HG03575 (cell line): Measurements from ENCODE around the gene IRX6.

Source experiments
- ATAC-seq: cut with Tn5 transposase; IDR thresholded peaks from one replicate; pipeline ENCODE4 v1.9.1; 2021; ENCODE audit not compliant: unreplicated experiment, insufficient number of reproducible peaks, low FRiP score; ENCODE audit errors: extremely low read depth

Gene IRX6

DNA sequence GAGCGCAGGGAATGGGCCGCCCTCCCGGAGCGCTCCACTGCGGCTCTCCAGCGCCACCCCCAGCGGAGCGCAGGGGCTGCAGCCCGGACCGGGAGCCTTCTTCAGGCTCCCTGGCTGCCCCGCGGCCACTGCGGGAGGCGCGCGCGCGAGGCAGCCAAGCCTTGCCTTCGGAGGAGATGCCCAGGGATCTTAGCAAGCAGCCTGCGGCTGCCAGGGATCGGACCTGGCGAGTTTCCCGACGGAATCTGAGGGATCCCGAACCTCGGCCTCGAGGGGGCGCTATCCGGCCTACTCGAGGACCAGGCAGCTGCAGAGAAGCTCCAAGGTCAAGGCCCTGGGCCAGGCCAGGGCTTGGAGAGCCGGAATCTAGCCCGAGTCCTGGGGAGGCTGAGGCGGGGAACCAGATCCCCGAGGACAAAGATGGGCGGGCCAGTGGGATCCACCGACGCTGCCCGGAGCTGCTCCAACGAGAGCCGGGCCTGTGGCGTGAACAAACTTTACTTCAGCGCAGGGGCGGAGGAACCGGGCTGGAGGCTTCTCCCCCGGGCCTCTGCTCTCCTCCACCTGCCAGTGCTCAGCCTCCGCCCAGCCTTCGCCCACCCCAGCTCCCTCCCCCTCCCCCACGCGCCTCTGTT is at the start of gene IRX6:
TSS of gene IRX6 (plus strand) at position 567 of the 635 bp plus-strand sequence. CDS start 889 bp downstream, outside the sequence.
- ATAC-seq, result no peak

DNA sequence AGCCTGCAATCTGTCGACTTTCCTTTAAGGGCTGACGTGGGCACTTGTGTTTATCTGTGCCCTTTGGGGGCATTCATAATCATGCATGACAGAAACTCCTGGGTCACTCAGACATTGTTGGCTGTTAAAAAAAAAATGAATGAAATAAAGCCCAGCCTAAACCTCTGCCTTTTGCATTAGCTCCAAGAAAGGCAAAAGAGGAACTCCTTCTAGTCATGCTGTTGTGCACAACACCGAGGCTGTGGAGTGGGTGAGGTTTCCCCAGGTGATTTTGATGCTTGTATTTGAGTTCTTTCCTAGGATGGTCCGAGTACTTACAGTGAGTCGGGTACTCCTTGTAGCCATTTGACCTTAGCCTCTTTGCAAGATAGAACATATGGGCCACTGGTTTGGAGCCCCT is 49.6 kb upstream of the IRX6 start:
- ATAC-seq, result no peak

DNA sequence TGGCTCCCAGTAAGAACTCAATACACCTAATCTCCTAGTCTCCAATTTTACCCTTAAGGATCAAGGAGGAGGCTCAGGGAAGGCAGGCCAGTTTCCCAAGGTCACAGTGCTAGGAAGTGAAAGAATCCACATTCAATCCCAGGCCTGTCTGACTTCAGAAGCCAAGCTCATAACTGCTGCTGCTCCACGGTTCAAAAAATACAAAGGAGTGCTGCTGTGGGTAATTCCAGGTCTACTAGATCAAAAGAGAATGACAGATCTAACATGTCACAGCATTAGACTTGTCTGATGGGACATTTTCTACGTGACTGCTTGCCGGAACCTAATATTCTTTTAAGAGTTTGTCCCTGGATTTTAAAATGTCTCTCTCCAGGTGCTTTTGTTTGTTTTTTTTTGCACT is 48.8 kb upstream of the IRX6 start:
- ATAC-seq, result no peak

DNA sequence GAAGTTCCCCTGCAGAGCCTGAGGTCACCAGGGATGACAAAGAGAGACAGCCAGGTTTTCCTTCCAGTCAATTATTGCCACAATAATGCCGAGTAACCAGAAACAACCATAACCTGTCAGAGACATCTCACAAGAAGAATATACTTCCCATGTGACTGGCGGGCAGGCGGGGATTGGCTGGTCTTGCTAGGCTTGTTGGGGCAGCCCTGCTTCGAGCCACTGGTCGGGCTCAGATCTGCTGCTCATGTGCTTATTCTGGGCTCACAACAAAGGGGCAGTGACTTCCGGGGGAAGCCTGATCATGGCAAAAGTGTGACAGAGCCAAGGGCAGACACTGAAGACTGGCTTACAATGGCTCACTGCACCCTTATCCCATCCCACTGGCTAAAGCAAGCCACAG is 48.1 kb upstream of the IRX6 start:
- no peak for ATAC-seq

DNA sequence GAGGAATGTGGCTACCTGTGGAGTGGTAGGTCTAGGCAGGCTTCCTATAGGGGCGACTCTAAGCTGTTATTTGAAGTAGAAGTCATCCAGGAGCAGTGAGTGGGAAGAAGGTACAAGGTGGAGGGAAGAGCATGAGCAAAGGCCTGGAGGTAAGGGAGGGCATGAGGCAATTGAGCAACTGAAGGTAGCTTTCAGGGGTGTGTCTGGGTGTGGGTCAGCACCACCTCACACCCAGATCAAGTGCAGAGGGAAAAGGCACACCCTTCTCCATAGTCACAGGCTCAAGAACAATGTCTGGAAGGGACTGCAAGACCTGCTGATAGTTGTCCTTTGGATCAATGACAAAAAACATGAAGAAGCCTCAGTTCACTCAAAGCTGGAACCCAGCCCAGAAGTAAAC is 46.5 kb upstream of the IRX6 start:
- no peak for ATAC-seq

DNA sequence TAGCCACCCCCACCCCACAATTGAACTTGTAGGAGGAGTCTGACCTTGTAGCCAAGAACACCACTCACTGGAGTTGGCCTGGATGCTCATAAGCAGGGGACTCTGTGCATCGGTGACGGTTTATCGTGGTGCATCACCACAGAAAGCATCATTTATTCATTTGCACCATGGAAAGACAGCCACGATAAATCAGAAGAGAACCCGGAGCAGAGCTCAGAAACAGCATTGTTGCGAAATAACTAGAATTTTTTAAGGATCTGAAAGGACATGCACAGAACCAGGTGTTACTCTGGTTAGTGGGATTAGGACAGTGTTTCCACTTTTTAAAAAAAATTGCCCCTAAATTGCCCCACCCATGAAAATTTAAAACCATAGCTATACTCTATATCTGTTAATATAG is 44.4 kb upstream of the IRX6 start:
- no peak for ATAC-seq

DNA sequence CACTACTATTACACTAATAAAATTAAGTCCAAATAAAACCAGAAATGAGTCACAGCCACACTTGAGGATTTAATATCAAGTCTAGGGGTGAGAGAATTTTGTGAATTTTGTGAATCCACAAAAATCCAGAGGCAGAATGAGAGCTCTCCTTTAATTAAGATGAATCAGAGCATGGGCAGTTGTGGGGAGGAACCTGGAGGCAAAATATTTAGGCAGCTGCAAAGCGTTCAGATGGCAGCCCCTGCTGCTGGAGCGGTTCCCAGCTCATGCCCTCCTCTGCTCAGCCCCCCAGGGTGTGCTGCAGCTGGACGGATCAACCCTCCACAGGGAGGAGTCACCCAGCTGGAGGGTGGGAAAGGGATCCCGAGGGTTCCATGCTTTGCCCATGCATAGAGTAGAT is 43.4 kb upstream of the IRX6 start:
- ATAC-seq, result no peak

DNA sequence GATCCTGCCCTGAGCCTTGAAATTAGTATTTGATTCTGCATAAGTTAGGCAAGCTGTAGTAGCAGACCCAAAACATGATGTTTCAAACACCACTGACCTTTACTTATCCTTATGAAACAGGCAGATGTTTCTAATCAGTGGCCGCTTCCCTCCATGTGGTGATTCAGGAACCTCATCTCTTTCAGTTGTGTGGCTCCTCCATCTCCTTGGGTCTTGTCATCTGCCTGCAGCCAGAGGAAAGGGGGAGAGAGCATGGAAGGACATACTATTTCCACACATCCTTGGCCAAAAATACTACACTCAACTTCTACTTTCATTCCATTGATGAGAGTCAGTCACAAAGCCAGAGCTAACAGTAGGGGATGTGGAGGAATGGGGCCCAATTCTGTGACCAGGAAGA is 41.6 kb upstream of the IRX6 start:
- no peak for ATAC-seq

DNA sequence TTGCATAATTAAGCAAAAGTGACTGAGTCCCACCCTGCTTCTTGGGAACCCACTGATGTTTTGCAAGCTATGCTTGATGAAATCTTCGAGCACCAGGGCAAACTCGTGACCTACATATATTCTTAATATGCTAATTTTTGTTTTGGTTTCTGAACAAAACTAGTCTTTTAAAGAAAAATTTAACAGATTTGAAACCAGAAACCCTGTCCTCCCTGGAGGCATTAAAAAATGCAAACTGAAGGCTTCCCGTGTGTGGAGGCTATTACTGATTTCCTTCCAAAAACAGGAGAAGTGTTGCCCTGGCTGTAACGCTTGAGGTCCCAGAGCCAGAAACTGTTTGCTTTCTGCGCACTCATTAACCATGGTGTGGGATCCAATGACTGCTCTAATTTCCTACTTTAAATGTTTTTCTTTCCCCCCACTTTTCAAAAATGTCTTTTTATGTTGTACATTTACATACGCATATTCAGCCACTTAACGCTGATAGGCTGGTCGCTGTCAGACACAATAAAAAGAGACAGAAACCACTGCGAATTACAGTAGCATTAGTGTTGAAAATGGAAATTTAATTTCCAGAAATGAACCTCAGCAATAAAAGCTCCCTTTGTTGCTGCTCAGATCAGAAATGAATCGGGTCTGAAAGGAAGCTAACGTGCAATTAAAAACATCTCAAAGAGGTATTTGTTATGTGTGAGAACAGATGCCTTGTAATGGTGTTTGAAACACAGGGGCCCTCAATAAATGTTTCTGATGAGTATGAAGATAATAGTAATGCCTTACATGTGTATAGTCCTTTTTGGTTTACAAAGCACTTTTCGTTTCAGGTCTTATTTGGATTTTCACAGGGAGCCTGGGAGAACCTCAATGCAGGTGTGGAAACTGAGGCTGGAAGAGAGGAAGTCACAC is 39.9 kb upstream of the IRX6 start:
- no peak for ATAC-seq

DNA sequence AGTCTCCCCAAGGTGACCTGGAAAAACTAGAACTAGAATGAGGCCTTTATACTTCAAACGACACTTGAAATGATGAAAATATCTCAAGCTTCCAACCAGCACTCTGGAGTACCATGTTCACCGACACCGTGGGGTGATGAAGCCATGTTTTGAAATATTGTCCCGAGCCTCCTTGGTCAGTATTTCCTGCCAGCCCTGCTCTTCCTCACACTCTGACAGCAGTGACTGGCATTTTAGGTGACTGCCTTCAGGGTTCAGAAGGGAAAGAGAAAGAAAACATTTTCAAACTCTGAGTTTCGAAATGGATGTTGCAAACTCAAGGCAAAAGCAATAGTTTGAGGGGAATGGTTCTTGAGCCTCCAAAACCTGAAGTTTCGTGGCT is 39.3 kb upstream of the IRX6 start:
- ATAC-seq, result no peak

DNA sequence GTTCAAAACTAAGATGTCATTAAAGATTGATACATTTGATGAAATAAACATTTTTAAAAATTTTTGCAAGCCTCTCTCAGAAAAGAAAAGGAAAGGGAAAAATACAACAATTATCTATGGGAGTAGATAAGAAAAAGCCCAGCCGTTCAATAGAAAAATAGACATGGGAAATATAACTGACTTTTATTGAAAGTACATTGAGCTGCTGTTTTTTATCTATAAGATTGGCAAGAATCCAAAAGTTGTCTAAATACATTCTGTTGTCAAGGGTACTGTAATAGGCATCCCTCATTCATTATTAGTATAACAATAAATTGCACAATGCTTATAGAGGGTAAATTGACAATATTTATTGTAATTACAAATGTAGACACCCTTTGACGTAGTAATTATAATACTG is 38.4 kb upstream of the IRX6 start:
- no peak for ATAC-seq

DNA sequence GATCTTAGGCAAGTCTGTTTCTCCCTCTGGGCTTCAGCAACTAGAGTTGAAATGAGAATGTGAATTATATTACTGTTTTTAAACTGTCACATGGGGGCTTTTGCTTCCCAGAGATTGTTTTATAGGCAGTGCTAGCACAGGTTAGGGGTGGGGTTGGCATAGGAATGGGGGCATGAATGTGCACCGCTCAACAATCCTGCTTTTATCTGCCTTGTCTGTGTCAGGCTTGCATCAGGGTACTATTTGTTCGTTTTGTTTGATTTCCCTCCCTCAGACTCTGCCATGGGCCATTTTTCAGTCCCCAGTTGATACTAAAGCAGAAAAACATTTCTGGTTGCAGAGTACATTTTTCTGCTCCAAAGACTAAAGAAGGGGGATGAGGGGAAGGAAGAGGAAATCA is 34.6 kb upstream of the IRX6 start:
- ATAC-seq, result no peak

DNA sequence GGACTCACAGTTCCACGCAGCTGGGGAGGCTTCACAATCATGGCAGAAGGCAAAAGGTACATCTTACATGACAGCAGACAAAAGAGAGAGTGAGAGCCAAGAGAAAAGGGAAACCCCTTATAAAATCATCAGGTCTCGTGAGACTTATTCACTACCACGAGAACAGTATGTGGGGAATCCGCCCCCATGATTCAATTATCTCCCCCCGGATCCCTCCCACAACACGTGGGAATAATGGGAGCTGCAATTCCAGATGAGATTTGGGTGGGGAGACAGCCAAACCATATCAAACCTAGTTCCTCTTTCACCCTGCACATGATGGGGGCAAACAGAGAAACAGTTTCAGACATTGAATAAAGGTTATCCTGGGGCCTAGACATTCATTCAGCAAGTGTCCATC is 32.2 kb upstream of the IRX6 start:
- ATAC-seq, result no peak

DNA sequence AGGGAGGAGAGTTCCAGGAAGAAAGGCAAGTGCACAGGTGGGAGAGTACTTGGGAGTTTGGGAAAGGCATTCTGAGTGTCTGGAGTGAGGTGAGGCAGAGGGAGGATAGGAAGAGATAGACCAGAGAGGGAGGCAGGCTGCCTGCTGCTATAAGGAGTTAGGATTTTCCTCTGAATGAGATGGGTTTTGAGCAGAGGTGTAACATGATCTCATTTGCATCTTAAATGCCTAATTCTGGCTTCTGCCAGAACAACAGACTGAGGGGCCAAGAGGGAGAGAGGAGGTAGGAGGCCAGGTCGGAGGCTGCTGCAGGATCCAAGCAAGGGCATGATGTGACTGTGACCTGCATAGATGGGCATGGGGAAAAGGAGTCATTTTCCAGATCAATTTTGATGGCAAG is 31.5 kb upstream of the IRX6 start:
- ATAC-seq, result no peak

DNA sequence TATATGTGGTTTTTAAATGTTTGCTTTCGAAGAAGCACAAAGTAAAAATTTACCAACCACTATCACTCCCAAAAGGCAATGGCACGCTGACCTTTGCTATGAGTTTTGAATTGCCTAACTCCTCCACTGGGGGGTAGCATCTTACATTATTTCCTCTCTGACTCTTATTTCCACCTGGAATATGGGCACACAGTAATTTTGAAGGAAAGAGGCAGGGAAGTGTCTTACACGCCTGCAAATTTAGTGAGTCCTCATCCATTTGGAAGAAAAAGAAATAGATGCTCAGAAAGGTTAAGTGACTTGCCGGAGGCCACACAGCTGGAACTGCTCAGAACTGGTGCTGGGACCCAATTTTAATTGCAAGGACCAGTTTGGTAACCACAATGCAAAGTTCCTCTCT is 29.9 kb upstream of the IRX6 start:
- no peak for ATAC-seq

DNA sequence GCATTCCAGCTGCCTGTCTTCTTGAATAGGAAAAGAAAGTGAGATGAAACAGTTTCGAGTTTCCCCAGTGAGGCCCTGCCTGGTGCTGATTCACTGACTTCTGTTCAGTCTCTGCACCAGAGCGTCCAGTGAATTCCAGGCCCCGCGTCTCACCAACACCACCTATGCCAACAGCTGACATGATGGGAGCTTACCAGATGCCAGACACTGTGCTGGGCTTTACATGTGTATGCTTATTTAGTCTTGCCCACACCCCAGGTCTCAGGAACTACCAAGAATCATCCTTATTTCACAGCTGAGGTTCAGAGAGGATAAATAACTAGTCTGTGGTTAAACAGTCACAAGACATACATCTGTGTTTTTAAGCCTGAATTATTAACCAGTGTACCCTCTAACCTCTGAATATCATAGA is 29.1 kb upstream of the IRX6 start:
- no peak for ATAC-seq

DNA sequence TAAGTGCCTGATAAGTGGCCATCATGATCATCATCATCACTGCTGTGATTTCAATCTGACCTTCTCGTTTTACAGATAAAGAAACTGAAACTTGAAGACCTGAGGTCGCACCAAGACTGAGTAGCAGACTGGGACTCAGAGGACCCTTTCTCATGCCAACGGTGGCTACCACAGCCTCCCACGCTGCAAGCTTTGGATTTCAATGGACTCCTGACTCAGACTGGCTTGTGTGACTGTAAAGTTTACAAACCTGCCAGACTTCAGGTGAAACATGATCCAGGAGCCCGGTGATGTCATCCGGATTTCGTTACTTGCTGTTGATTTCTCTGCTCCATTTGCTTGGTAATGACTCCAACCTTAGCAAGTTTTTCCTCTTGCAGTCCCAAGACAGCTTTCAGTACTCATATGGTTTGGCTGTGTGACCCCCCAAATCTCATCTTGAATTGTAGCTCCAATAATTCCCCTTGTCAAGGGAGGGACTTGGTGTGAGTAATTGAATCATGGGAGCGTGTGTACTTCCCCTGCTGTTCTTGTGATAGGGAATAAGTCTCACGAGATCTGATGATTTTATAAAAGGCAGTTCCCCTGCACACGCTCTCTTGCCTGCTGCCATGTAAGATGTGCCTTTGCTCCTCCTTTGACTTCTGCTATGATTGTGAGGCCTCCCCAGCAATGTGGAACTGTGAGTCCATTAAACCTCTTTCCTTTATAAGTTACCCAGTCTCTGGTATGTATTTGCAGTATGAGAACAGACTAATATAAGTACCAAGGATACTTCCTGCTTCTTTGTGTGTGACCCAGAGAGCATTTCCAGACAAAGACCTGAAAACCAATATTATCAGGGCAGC is 26.7 kb upstream of the IRX6 start:
- no peak for ATAC-seq

DNA sequence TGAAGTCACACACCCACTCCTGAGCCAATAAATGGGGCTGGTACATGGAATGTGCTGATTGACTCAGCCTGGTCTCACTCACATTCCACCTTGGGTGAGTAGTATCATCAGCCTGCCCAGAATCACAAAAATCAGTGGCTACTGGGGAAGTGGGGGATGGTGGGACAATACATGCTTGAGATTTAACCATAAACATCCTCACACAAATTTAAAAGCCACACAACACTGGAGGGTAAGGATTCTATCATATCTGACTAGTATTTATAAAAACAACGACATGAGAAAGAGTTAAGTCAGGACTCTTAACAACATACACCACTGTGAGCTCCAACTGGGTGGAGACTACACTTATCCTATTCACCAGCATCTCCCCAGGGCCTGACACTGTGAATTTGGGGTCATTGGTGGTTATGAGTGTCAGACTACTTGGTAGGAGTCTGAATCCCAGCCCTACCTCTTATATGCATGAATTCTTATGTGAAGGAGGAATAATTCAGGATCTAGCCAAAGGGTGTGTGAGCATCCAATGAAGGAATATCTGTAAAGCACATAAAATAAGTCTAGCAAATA is 26.0 kb upstream of the IRX6 start:
- no peak for ATAC-seq

DNA sequence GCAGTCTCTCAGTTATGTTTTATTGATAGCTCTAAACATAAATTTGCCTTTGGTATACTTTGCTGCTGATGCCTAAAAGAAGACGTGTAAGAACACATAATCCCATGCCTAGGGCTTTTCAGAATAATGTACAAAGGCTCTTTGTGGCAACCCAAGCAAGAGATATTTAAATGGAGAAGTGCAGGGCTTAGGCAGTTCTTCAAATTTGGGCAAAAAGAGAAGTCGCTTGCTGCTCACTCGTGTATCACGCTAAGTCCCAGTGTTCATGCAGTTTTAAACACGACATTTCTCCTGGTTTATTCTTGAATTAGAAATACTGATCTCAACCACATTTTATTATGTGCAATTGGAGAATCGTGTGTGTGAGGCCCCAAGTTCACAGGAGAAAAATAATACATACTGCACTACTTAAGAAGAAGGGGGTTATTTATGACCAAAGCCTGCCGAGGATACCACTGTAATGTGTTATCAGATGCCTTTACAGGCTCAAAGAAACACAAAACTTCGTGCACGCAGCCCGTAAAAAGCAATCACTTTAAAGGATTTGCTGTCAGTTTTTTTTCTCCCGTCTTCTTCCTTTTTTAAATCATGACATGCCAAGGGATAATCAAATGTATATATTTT is 22.5 kb upstream of the IRX6 start:
- no peak for ATAC-seq
